ENCODE data around the gene PRKACB. TPM values are rescaled to one million over a fixed set of nuclear protein-coding genes. Genes with fewer than 3 reads are reported as not detected.

Gene PRKACB
- total RNA-seq, 4 donors from 2014 or later, result 37.4 to 57.7 (median 50.9) TPM

- 55 to 77% methylated on average over 3 of the region's 3 CpGs for WGBS, 2 donors (ENCODE audit: low coverage in 1 of 2)
- peaks cover 0 to 67% of the 10 kb centered on the region in 2 donors for H3K36me3 ChIP-seq
- no peak for TF ChIP-seq POLR2A (IDR thresholded peaks at IDR 0.05)
- no peak for TF ChIP-seq EP300 (IDR thresholded peaks at IDR 0.05)
- TF ChIP-seq POLR2AphosphoS5 (IDR thresholded peaks at IDR 0.05), result no peak
- TF ChIP-seq CTCF (IDR thresholded peaks at IDR 0.05), result no peak
- no peak overlapping the region for H3K27ac ChIP-seq
- no peaks in the 10 kb centered on the region for H3K4me1 ChIP-seq
- H3K4me3 ChIP-seq, result no peak overlapping the region
- no peak for ATAC-seq
- H3K9me3 ChIP-seq, result peaks cover 0 to 29% (median 0%) of the 10 kb centered on the region in 3 donors
- H3K27me3 ChIP-seq, result no peaks in the 10 kb centered on the region
Observed at GRCh38 chr1:84192681-84193080, 48.6 kb downstream of the PRKACB start.

GRCh38 chr1:84198832-84199231 is 54.8 kb downstream of the PRKACB start:
- ATAC-seq, result no peak

GRCh38 chr1:84199257-84199656 is 55.2 kb downstream of the PRKACB start:
- ATAC-seq, result no peak
- Histone ChIP-seq H3K9me3 (no peaks in the 10 kb centered on the region), H3K4me3 (no peak overlapping the region), H3K36me3 (peaks cover 0 to 56% of the 10 kb centered on the region in 2 donors), H3K4me1 (no peaks in the 10 kb centered on the region), H3K27me3 (no peaks in the 10 kb centered on the region), H3K27ac (no peak overlapping the region)
- 100% methylated on average over 1 of the region's 1 CpG for WGBS, 2 donors (ENCODE audit: low coverage in 1 of 2)
- TF ChIP-seq POLR2A (IDR thresholded peaks at IDR 0.05) (no peak), EP300 (IDR thresholded peaks at IDR 0.05) (no peak), POLR2AphosphoS5 (IDR thresholded peaks at IDR 0.05) (no peak), CTCF (IDR thresholded peaks at IDR 0.05) (no peak)

More at GRCh38 chr1:84198832-84199231, 54.8 kb downstream of the PRKACB start:
- 85 to 91% methylated on average over 5 to 6 of the region's 6 CpGs for WGBS, 2 donors (ENCODE audit: low coverage in 1 of 2)
- Histone ChIP-seq H3K4me3 (no peak overlapping the region), H3K27me3 (no peaks in the 10 kb centered on the region), H3K9me3 (no peaks in the 10 kb centered on the region), H3K27ac (no peak overlapping the region), H3K36me3 (peaks cover 0 to 56% of the 10 kb centered on the region in 2 donors), H3K4me1 (no peaks in the 10 kb centered on the region)
- TF ChIP-seq POLR2A (IDR thresholded peaks at IDR 0.05), result no peak
- TF ChIP-seq CTCF (IDR thresholded peaks at IDR 0.05), result no peak
- no peak for TF ChIP-seq EP300 (IDR thresholded peaks at IDR 0.05)
- no peak for TF ChIP-seq POLR2AphosphoS5 (IDR thresholded peaks at IDR 0.05)

GRCh38 chr1:84202126-84202525 is 58.1 kb downstream of the PRKACB start:
- no peak overlapping the region for H3K4me3 ChIP-seq

More at GRCh38 chr1:84202126-84202525, 58.1 kb downstream of the PRKACB start:
- H3K9me3 ChIP-seq, result no peaks in the 10 kb centered on the region
- peaks cover 0 to 52% of the 10 kb centered on the region in 2 donors for H3K36me3 ChIP-seq
- no peak for TF ChIP-seq POLR2A (IDR thresholded peaks at IDR 0.05)
- no peak for TF ChIP-seq CTCF (IDR thresholded peaks at IDR 0.05)
- no peak overlapping the region for H3K27ac ChIP-seq
- no peak for ATAC-seq
- no peaks in the 10 kb centered on the region for H3K4me1 ChIP-seq
- H3K27me3 ChIP-seq, result no peaks in the 10 kb centered on the region

Measured in gastroesophageal sphincter (tissue), 4 donors.